NCI-H146 (cell line): ENCODE data around the gene PSMB3.

Experiments
- DNase-seq: peaks from one replicate; lab custom pipeline; 2025; lab: John Stamatoyannopoulos, UW

Gene PSMB3

GRCh38 chr17:38733982-38734973 is 18.3 kb upstream of the PSMB3 start:
- DNase-seq, result no peak

GRCh38 chr17:38735161-38735997 is 17.2 kb upstream of the PSMB3 start:
- DNase-seq, result peak; percentile 26

GRCh38 chr17:38738007-38738662 is 14.4 kb upstream of the PSMB3 start:
- no peak for DNase-seq

- DNase-seq, result no peak
Measured at GRCh38 chr17:38738686-38739085, 13.9 kb upstream of the PSMB3 start.

- no peak for DNase-seq
Measured at GRCh38 chr17:38739305-38739704, 13.2 kb upstream of the PSMB3 start.

- no peak for DNase-seq
Measured at GRCh38 chr17:38740044-38740443, 12.5 kb upstream of the PSMB3 start.

- DNase-seq, result no peak
Measured at GRCh38 chr17:38740806-38741205, 11.7 kb upstream of the PSMB3 start.

GRCh38 chr17:38741461-38741860 is 11.1 kb upstream of the PSMB3 start:
- no peak for DNase-seq

GRCh38 chr17:38741921-38742410 is 10.6 kb upstream of the PSMB3 start:
- DNase-seq, result no peak

- peak; percentile 57 for DNase-seq
Measured at GRCh38 chr17:38742411-38743308, 9.9 kb upstream of the PSMB3 start.

- peak; percentile 86 for DNase-seq
Measured at GRCh38 chr17:38743556-38744171, 8.9 kb upstream of the PSMB3 start.

GRCh38 chr17:38745545-38745944 is 7.0 kb upstream of the PSMB3 start:
- DNase-seq, result peak; percentile 85

GRCh38 chr17:38746004-38746848 is 6.3 kb upstream of the PSMB3 start:
- DNase-seq, result no peak

- no peak for DNase-seq
Measured at GRCh38 chr17:38746849-38747462, 5.6 kb upstream of the PSMB3 start.

GRCh38 chr17:38747463-38748148 is 4.9 kb upstream of the PSMB3 start:
- DNase-seq, result peak; percentile 53

- peak; percentile 96 for DNase-seq
Measured at GRCh38 chr17:38748149-38748891, 4.2 kb upstream of the PSMB3 start, which contains the start of gene PCGF2. Gene PCGF2, minus strand, starts transcription at chr17:38748336. Its CDS starts 7,934 bp downstream, at chr17:38740402.

GRCh38 chr17:38748892-38749222 is 3.7 kb upstream of the PSMB3 start:
- DNase-seq, result no peak
